K562 (cell line): ENCODE results near the gene KAT6B. TPM values are rescaled to one million over a fixed set of nuclear protein-coding genes. Genes with fewer than 3 reads are reported as not detected.

Experiments used
- ATAC-seq: fragments of 200-7000 bp; cut with Tn5 transposase; 3 replicates; pipeline ENCODE4 v1.9.1; 2020; ENCODE audit warnings: moderate library complexity
- BruUV-seq: library from RNA; stranded (reverse); fragments of 400-500 nt; replicated peaks from 2 replicates; lab custom pipeline; 2021; lab: Mats Ljungman, UMichigan
- CTCF ChIA-PET: fragments of 300-600 bp; formaldehyde crosslinking; extraction: SDS; loops from one replicate; lab custom pipeline; 2021; ENCODE audit warnings: low intra/inter-chr PET ratio; lab: Yijun Ruan, JAX
- POLR2A ChIA-PET: fragments of 300-600, 350-650 bp; sonication (Branson Sonifier 250); formaldehyde crosslinking; extraction: SDS; loops from one replicate; lab custom pipeline; 2021; ENCODE audit warnings: antibody characterized with exemption, inconsistent platforms; lab: Yijun Ruan, JAX
- DNase-seq, 4 experiments: peaks; one replicate each; pipeline versions ENCODE4 v3.0.0 to v3.0.0-alpha.2; 2011 to 2018; ENCODE audit warnings: low spot score in 3 of 4, mixed read lengths in 3 of 4; ENCODE audit errors: extremely low read depth in 1 of 4
- FAIRE-seq: peaks from 2 replicates; lab custom pipeline; 2011; peaks lifted over from hg19 to GRCh38; lab: Jason Lieb, UNC
- H2AFZ ChIP-seq: 2 replicates; pipeline ENCODE4 v1.6.0; 2011; ENCODE audit warnings: low read depth, low read length, control low read depth, inconsistent platforms
- H3K27ac ChIP-seq: fragments of 200-600 bp; 3 replicates; pipeline ENCODE4 v1.8.0; 2011; ENCODE audit warnings: low read depth, mild to moderate bottlenecking, control low read depth, inconsistent platforms, low read length, moderate library complexity, mixed read lengths; ENCODE audit errors: extremely low read depth
- H3K27me3 ChIP-seq, 2 experiments: fragments of 300-600 bp in 1 of 2; 2 replicates in 1 of 2; 3 replicates in 1 of 2; pipeline versions ENCODE4 v1.6.0 to v1.8.0; 2011; ENCODE audit warnings: inconsistent platforms in 2 of 2, low read length in 2 of 2, mild to moderate bottlenecking in 1 of 2, mixed read lengths in 1 of 2, moderate library complexity in 1 of 2; ENCODE audit not compliant: control insufficient read depth in 2 of 2, insufficient read depth in 2 of 2
- H3K36me3 ChIP-seq: fragments of 300-600 bp; 3 replicates; pipeline ENCODE4 v1.8.0; 2011; ENCODE audit warnings: mild to moderate bottlenecking, low read length, inconsistent platforms; ENCODE audit not compliant: control insufficient read depth, insufficient read depth
- H3K4me1 ChIP-seq, 2 experiments: fragments of 200-600 bp in 1 of 2; replicated peaks in 1 of 2; 2 replicates in 1 of 2; 3 replicates in 1 of 2; pipeline versions ENCODE4 v1.5.1 to v1.8.0; 2011; ENCODE audit warnings: inconsistent platforms in 2 of 2, low read length in 2 of 2, mild to moderate bottlenecking in 1 of 2, mixed read lengths in 1 of 2, moderate library complexity in 1 of 2; ENCODE audit not compliant: control insufficient read depth in 2 of 2, insufficient read depth in 2 of 2
- H3K4me2 ChIP-seq: 2 replicates; pipeline ENCODE4 v1.6.1; 2011; ENCODE audit warnings: low read length, control low read depth, inconsistent platforms, mixed read lengths; ENCODE audit not compliant: insufficient read depth
- H3K4me3 ChIP-seq: fragments of 200-600 bp; sonication (generic), shearing (Covaris generic); 2 replicates; pipeline ENCODE4 v1.5.1; 2016; ENCODE audit warnings: control low read depth, inconsistent platforms
- H3K79me2 ChIP-seq: fragments of 200-600 bp; 3 replicates; pipeline ENCODE4 v1.8.0; 2011; ENCODE audit warnings: low read length, inconsistent platforms; ENCODE audit not compliant: control insufficient read depth, insufficient read depth
- H3K9ac ChIP-seq, 2 experiments: 2 replicates each; pipeline versions ENCODE4 v1.6.0 to v1.6.1; 2011; ENCODE audit warnings: low read depth in 2 of 2, low read length in 2 of 2, control low read depth in 1 of 2, inconsistent platforms in 1 of 2, mild to moderate bottlenecking in 1 of 2, mixed read lengths in 1 of 2; ENCODE audit not compliant: insufficient read depth in 1 of 2
- H3K9me1 ChIP-seq: one replicate; pipeline ENCODE4 v1.6.0; 2011; ENCODE audit warnings: inconsistent platforms, mild to moderate bottlenecking, low read length, moderate library complexity; ENCODE audit not compliant: control insufficient read depth, insufficient read depth
- H3K9me3 ChIP-seq: replicated peaks from 2 replicates; pipeline ENCODE4 v1.5.1; 2011; ENCODE audit warnings: low read depth, low read length, inconsistent platforms; ENCODE audit not compliant: control insufficient read depth, insufficient read depth
- H4K20me1 ChIP-seq: replicated peaks from 2 replicates; pipeline ENCODE4 v1.6.1; 2011; ENCODE audit warnings: low read length, inconsistent platforms, mixed read lengths; ENCODE audit not compliant: control insufficient read depth, insufficient read depth
- CBX1 ChIP-seq: sonication (generic); IDR thresholded peaks from 2 replicates; pipeline ENCODE4 v1.6.1; 2016; ENCODE audit warnings: antibody characterized with exemption, low read depth, mild to moderate bottlenecking
- KAT8 ChIP-seq: fragments of 450-650 bp; IDR thresholded peaks from 2 replicates; pipeline ENCODE4 v1.6.1; 2016; ENCODE audit warnings: low read depth, mild to moderate bottlenecking
- KDM1A ChIP-seq, 2 experiments: fragments of 450-650 bp; IDR thresholded peaks; 2 replicates each; pipeline ENCODE4 v1.6.1; 2016; ENCODE audit warnings: mild to moderate bottlenecking in 2 of 2
- NFIC ChIP-seq: fragments of 450-650 bp; IDR thresholded peaks from 2 replicates; pipeline ENCODE4 v1.6.1; 2017; ENCODE audit warnings: mild to moderate bottlenecking, inconsistent platforms
- RBM25 ChIP-seq: fragments of 200-400 bp; formaldehyde crosslinking; IDR thresholded peaks from 2 replicates; pipeline ENCODE4 v1.6.1; 2018; ENCODE audit warnings: low read length, low read depth, moderate library complexity; ENCODE audit not compliant: severe bottlenecking
- RNF219 ChIP-seq: fragments of 250-450 bp; sonication (Bioruptor Pico); IDR thresholded peaks from 2 replicates; pipeline ENCODE4 v1.5.0; 2022; ENCODE audit warnings: mild to moderate bottlenecking
- SNRNP70 ChIP-seq: fragments of 200-400 bp; formaldehyde crosslinking; optimal IDR thresholded peaks from 2 replicates; pipeline ENCODE3; 2017; ENCODE audit warnings: low read depth, low read length
- ZNF121 ChIP-seq: sonication (generic); formaldehyde crosslinking; conservative IDR thresholded peaks from 2 replicates; pipeline ENCODE4 v1.8.0; 2022; ENCODE audit warnings: missing genetic modification reagents
- ZNF764 ChIP-seq: fragments of 250-450 bp; sonication (Bioruptor Pico); IDR thresholded peaks from 2 replicates; pipeline ENCODE4 v1.4.0; 2020; ENCODE audit warnings: low read depth, mild to moderate bottlenecking, moderate library complexity
- WGBS: fragments of 100-300 bp; shearing (Covaris generic); methylation state at CpG from one replicate; pipeline ENCODE4 v1.1.6; 2016; ENCODE audit warnings: low coverage, mixed read lengths; ENCODE audit not compliant: insufficient coverage; ENCODE audit errors: missing lambda C conversion rate; 5-methylcytosine and 5-hydroxymethylcytosine counted together
- in situ Hi-C: fragments of 300-500 bp; cut with MboI; formaldehyde crosslinking; loops from 4 replicates; pipeline ENCODE4 v1.15.0; 2018; ENCODE audit warnings: inconsistent platforms, mixed read lengths
- intact Hi-C: fragments of 100-400 bp; cut with micrococcal nuclease; formaldehyde crosslinking; loops from 2 replicates; pipeline ENCODE4 v1.14.2; 2022
- polyA plus RNA-seq, 8 experiments: library from polyadenylated mRNA; depleted of rRNA in 4 of 8; stranded (reverse) in 5 of 8; unstranded in 3 of 8; fragments of >200 nt; fragmentation: Nextera tagmentation in 2 of 8; fragmentation: Illumina TruSeq in 1 of 8; extraction: Ambion mirVana in 2 of 8; extraction: Trizol in 1 of 8; gene quantifications; 2 replicates each; pipeline versions ENCODE4 v1.2.1 to v1.2.3, GENCODE V29; 2011 to 2014; ENCODE audit warnings: inconsistent platforms in 1 of 8, missing spikeins in 1 of 8
- total RNA-seq, 7 experiments: library from RNA; depleted of rRNA in 6 of 7; stranded (reverse); fragments of >200 nt in 6 of 7; fragmentation: Illumina TruSeq in 2 of 7; extraction: Trizol in 2 of 7; gene quantifications; 2 replicates each; pipeline versions ENCODE4 v1.2.1 to v1.2.3, GENCODE V29; 2011 to 2021; ENCODE audit warnings: low replicate concordance in 1 of 7

KAT6B gene
- total and polyA plus RNA-seq, 9 of the 15 experiments (the other 6 are each of a cell fraction or from before 2014, with no cell fraction given): 1.4 to 9.2 (median 6.8) TPM

DNA sequence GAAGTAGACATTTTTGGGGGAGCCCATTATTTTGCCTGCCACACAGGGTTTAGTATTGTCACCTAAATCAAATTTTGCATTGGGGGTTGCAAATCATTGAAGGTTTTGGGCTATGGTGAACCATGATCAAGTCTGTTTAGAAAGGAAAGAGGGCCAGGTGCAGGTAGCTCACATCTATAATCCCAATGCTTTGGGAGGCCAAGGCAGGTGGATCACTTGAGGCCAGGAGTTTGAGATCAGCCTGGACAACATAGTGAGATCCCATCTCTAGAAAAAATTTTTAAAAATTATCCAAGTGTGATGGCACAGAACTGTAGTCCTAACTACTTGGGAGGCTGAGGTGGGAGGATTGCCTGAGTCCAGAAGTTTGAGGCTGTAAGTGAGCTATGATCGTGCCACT, 31.2 kb downstream of the KAT6B start:
- FAIRE-seq (no peak), DNase-seq (no peak), ATAC-seq (no peak)
- H3K9ac ChIP-seq: no peak overlapping the region
- in situ Hi-C loops (no loop called here), intact Hi-C loops (no loop called here)
- POLR2A ChIA-PET: no interaction called here
- H3K4me1 ChIP-seq: peaks cover 9 to 26% of the 10 kb centered on the region in 2 experiments; a peak in 4 of 5 replicates
- H3K4me2 ChIP-seq: no peak overlapping the region
- H3K79me2 ChIP-seq: peaks cover 15% of the 10 kb centered on the region; the same call in 1 of the 3 replicates
- H3K9me1 ChIP-seq: no peaks in the 10 kb centered on the region
- no peak overlapping the region for H2AFZ ChIP-seq
- WGBS: 92% methylated on average over 1 of the region's 1 CpG
- TF ChIP-seq SNRNP70 (no peak), KAT8 (no peak), ZNF121 (CRISPR knock-in tag) (peak; percentile 85), RNF219 (CRISPR knock-in tag) (no peak), ZNF764 (CRISPR knock-in tag) (no peak), CBX1 (no peak), KDM1A (IDR thresholded peaks at IDR 0.05) (0 out of 4 replicates have a peak, but pooled peaks of 1 of the 2 experiments have one; percentile 18), RBM25 (peak; percentile 7), NFIC (no peak)
- 0 out of 2 replicates have a peak, but pooled peaks cover 2% of the 10 kb centered on the region for H4K20me1 ChIP-seq
- CTCF ChIA-PET: no interaction called here
- no peak overlapping the region for H3K4me3 ChIP-seq
- H3K36me3 ChIP-seq: no peaks in the 10 kb centered on the region
- H3K9me3 ChIP-seq: no peaks in the 10 kb centered on the region
- no peak overlapping the region for H3K27ac ChIP-seq
- no TSS peak for BruUV-seq
- H3K27me3 ChIP-seq: no peaks in the 10 kb centered on the region
